Osteoblast (primary cell): ENCODE results near the gene RAB11A. TPM values are rescaled to one million over a fixed set of nuclear protein-coding genes. Genes with fewer than 3 reads are reported as not detected.

Experiments
- DNase-seq: peaks from one replicate; pipeline ENCODE4 v3.0.0; 2011; ENCODE audit warnings: low spot score, mixed read lengths; ENCODE audit not compliant: insufficient read length; ENCODE audit errors: missing footprints
- H2AFZ ChIP-seq: 2 replicates; pipeline ENCODE4 v1.6.0; 2011; ENCODE audit warnings: mild to moderate bottlenecking, low read length
- H3K27ac ChIP-seq: 2 replicates; pipeline ENCODE4 v1.5.1; 2011; ENCODE audit warnings: mild to moderate bottlenecking, low read depth, low read length, moderate library complexity
- H3K27me3 ChIP-seq: 2 replicates; pipeline ENCODE4 v1.6.0; 2012; ENCODE audit warnings: mild to moderate bottlenecking, control low read depth, inconsistent platforms, low read length, moderate library complexity; ENCODE audit not compliant: insufficient read depth
- H3K36me3 ChIP-seq: 2 replicates; pipeline ENCODE4 v1.5.1; 2011; ENCODE audit warnings: mild to moderate bottlenecking, low read length, control low read depth, moderate library complexity; ENCODE audit not compliant: insufficient read depth
- H3K4me1 ChIP-seq: 2 replicates; pipeline ENCODE4 v1.5.1; 2011; ENCODE audit warnings: mild to moderate bottlenecking, low read length, control low read depth, moderate library complexity; ENCODE audit not compliant: insufficient read depth
- H3K4me2 ChIP-seq: 2 replicates; pipeline ENCODE4 v1.6.0; 2011; ENCODE audit warnings: mild to moderate bottlenecking, low read length; ENCODE audit not compliant: insufficient read depth
- H3K4me3 ChIP-seq: fragments of 200-600 bp; sonication (generic); 3 replicates; pipeline ENCODE4 v1.5.1; 2012; ENCODE audit warnings: mild to moderate bottlenecking, low read length, inconsistent platforms; ENCODE audit not compliant: insufficient read depth
- H3K79me2 ChIP-seq: 2 replicates; pipeline ENCODE4 v1.6.0; 2012; ENCODE audit warnings: mild to moderate bottlenecking, low read length, control low read depth, inconsistent platforms; ENCODE audit not compliant: insufficient read depth
- H3K9me3 ChIP-seq: 2 replicates; pipeline ENCODE4 v1.5.1; 2011; ENCODE audit warnings: low read depth, low read length, control low read depth
- H4K20me1 ChIP-seq: 2 replicates; pipeline ENCODE4 v1.6.0; 2012; ENCODE audit warnings: mild to moderate bottlenecking, low read length, control low read depth; ENCODE audit not compliant: insufficient read depth
- CTCF ChIP-seq: IDR thresholded peaks from 2 replicates; pipeline ENCODE4 v1.5.1; 2011; ENCODE audit warnings: mild to moderate bottlenecking, low read depth, low read length, moderate library complexity; ENCODE audit errors: extremely low read depth
- total RNA-seq: library from RNA; depleted of rRNA; stranded (reverse); fragments of >200 nt; gene quantifications from 2 replicates; pipeline ENCODE4 v1.2.3, GENCODE V29; 2012

Gene RAB11A
- total RNA-seq, 1 donor = 68.0 TPM

GRCh38 chr15:65901336-65901735 is 32.0 kb downstream of the RAB11A start:
- Histone ChIP-seq H3K36me3 (peaks cover 46% of the 10 kb centered on the region), H4K20me1 (peaks cover 14% of the 10 kb centered on the region), H3K9me3 (no peaks in the 10 kb centered on the region), H3K27me3 (no peaks in the 10 kb centered on the region), H2AFZ (no peak overlapping the region), H3K27ac (no peak overlapping the region), H3K4me2 (no peak overlapping the region), H3K4me1 (no peaks in the 10 kb centered on the region), H3K79me2 (no peaks in the 10 kb centered on the region), H3K4me3 (no peak overlapping the region)
- no peak for DNase-seq
- TF ChIP-seq CTCF = no peak

GRCh38 chr15:65901836-65902235 is 32.5 kb downstream of the RAB11A start:
- TF ChIP-seq CTCF = no peak
- H3K4me3 ChIP-seq = no peak overlapping the region
- H3K4me2 ChIP-seq = no peak overlapping the region

GRCh38 chr15:65902373-65902772 is 33.1 kb downstream of the RAB11A start:
- H3K79me2 ChIP-seq = no peaks in the 10 kb centered on the region
- no peaks in the 10 kb centered on the region for H3K4me1 ChIP-seq
- H3K4me2 ChIP-seq = no peak overlapping the region
- peaks cover 14% of the 10 kb centered on the region for H4K20me1 ChIP-seq
- no peak for TF ChIP-seq CTCF
- no peak overlapping the region for H3K27ac ChIP-seq
- H3K36me3 ChIP-seq = peaks cover 35% of the 10 kb centered on the region
- no peak overlapping the region for H3K4me3 ChIP-seq
- H2AFZ ChIP-seq = no peak overlapping the region
- no peak for DNase-seq
- no peaks in the 10 kb centered on the region for H3K9me3 ChIP-seq
- H3K27me3 ChIP-seq = no peaks in the 10 kb centered on the region

More at GRCh38 chr15:65901836-65902235, 32.5 kb downstream of the RAB11A start:
- Histone ChIP-seq H3K79me2 (no peaks in the 10 kb centered on the region), H3K27ac (no peak overlapping the region), H3K4me1 (no peaks in the 10 kb centered on the region), H3K9me3 (no peaks in the 10 kb centered on the region), H4K20me1 (peaks cover 14% of the 10 kb centered on the region), H3K27me3 (no peaks in the 10 kb centered on the region), H3K36me3 (peaks cover 41% of the 10 kb centered on the region), H2AFZ (no peak overlapping the region)
- DNase-seq = no peak

- Histone ChIP-seq H3K4me3 (no peak overlapping the region), H3K9me3 (no peaks in the 10 kb centered on the region), H3K79me2 (no peaks in the 10 kb centered on the region), H3K4me1 (no peaks in the 10 kb centered on the region), H3K27ac (no peak overlapping the region), H3K36me3 (peaks cover 32% of the 10 kb centered on the region), H4K20me1 (peaks cover 14% of the 10 kb centered on the region), H2AFZ (no peak overlapping the region), H3K27me3 (no peaks in the 10 kb centered on the region), H3K4me2 (no peak overlapping the region)
- DNase-seq = no peak
- TF ChIP-seq CTCF = no peak
These were observed 34.2 kb downstream of the RAB11A start for GRCh38 chr15:65903296-65904073.
